Ishikawa (cell line): ENCODE results near the gene CYP2W1.

Source experiments
- MAX ChIP-seq: IDR thresholded peaks from 2 replicates; pipeline ENCODE4 v1.6.1; 2012
- TAF1 ChIP-seq: IDR thresholded peaks from 2 replicates; pipeline ENCODE4 v1.6.1; 2012; ENCODE audit warnings: low read depth, mild to moderate bottlenecking
- TEAD4 ChIP-seq: IDR thresholded peaks from 2 replicates; pipeline ENCODE4 v1.6.1; 2012
- USF1 ChIP-seq: IDR thresholded peaks from 2 replicates; pipeline ENCODE4 v1.6.1; 2012

- TF ChIP-seq TAF1 (no peak), TEAD4 (no peak), MAX (no peak), USF1 (no peak)
These were observed 40.0 kb downstream of the CYP2W1 start for GRCh38 chr7:1022801-1023465.
